ENCODE data around the gene SALL4.
"Not testable (repeated sequence)": the region's sequence is repeated elsewhere in the genome, so short reads cannot be mapped to it uniquely, and the experiment has no call there.

The SALL4 gene

DNA sequence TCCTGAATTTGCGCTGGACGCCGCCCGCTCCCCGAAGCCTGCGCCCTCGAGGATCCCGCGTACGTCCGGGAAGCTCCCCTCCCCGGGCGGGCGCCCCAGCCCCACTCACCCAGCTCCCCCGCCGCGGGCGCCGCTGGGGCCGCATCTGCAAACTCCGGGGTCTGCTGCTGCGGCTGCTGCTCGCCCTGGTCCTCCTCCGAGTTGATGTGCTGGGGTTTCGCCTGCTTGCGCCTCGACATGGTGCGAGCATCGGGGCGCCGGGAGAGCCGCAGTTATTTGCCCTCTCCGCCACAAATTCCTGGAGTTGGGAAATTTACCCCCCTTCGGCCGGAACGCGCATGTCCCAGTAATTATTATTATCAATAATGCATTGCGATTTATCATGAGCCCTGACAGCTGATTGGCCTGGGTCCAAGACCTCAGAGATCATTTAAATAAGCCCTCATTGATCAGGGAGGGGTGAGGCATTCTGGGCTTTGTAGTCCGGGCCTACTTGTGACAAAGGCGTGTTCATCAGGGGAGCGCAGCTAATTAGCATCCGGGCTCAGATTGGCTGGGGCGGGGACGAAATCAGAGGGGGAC, at the start of gene SALL4:
Gene SALL4, minus strand, starts transcription at position 352 of the 582 bp plus-strand sequence. Its CDS starts 113 bp downstream, at position 239.
- peak; percentile 99 for DNase-seq

DNA sequence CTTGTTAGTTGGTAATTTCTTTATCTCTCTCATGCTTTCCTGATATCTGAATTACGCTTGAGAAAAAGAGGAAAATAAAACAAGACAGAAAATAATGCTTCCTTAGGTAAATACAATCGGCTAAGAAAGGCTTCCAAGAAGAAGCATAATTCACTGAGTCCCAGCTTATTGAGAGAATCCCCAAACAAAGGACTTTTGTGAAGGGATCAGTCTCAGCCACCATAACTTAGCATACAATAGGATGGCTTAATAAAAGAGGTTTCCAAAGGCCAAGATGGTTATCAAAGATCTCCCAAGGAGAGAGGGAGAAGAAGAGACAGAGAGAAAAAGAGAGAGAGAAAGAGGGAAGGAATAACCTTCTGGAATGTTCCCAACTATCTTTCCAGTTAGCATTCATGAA, 46.0 kb upstream of the SALL4 start:
- no peak for DNase-seq

DNA sequence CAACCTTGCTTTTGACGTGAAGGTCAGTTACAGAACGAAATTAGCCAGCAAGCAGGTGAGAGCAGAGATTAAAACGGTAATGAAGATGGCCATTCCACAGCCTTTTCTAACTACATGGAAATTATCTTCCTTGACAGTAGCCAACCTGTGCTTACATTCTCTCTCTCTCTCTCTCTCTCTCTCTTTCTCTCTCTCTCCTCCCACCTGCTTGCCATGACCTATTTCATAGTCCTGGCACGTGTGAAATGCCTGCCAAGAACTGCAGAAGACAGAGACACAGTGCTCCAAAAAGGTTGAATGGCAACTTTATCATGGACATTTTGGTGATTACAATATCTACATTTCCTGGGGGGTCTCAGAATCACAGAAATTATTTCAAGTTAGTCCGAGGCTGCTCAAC, 38.5 kb upstream of the SALL4 start:
- no peak for DNase-seq

DNA sequence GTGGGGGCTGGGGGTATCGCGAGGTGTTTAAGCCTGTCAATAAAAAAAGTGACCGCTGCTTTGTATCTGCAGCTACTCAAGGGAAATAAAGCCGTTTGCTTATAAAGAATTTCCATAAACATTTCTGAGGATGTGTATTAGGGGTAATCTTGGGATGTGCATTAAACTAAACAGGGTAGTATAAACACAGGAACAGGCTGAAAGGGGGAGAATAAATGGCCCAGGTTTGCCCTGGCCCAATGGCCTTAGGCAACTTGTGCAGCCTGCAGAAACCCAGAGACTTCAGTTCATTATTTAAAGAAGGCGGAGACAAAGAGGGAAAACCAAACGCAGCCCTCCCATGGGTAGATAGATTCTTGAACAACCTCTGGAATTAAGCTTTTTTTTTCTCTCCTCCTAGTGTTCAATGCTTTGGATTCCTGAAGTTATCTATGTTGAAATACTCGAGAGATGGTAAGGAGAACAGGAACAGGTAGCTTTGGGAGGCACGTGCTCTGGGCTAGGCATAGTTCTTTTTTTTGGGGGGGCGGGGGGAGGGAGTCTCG, 35.6 kb upstream of the SALL4 start:
- no peak for DNase-seq

DNA sequence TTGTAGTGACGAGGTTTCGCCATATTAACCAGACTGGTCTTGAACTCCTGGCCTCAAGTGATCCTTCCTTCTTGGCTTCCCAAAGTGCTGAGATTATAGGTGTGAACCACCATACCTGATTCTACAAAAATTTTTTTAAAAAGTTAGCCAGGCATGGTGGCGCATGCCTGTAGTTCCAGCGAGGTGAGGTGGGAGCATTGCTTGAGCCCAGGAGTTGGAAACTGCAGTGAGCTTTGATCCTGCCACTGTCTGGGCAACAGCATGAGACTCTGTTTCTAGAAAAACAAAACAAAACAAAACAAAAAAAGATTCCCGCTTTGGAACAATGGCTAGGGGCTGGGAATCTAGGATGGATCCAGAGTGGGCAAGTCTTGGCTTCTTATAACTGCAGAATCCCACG, 35.1 kb upstream of the SALL4 start:
- no peak for DNase-seq

DNA sequence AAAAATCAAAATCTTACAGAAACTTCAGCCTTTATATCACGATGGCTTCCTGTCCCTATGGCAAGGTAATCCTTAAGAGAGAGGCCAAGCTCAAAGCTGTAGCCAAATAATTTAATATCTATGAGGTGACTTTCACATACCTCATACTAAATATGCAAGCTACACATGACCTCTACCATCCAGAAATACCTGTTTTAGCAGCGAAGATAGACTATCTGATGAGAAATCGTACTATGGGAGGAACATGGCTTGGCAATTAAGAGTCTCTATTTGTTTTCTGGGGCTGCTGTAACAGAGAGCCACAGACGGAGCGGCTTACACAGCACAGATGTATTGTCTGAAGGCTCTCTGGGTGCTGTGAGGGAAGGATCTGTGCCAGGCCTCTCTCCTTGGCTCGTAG, 31.0 kb upstream of the SALL4 start:
- DNase-seq: no peak

DNA sequence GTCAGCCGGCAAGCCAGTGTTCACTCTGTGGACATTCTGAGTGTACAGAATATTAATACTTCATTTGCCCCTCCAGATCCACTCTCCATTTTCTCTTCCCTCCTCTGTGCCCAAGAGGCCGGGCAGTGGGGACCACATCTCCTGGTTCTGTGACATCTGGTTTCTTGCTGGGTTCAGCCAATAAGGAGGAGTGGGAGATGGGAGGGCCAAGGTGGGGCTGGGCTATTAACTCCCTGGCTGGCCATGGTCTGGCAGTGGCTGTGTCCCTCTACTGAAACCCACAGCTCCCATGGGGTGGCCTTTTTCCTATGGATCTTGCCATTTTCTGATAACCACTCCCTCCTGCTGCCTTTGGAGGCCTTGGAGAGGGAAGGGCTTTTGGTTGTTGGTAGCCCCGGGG, 30.0 kb upstream of the SALL4 start:
- no peak for DNase-seq

DNA sequence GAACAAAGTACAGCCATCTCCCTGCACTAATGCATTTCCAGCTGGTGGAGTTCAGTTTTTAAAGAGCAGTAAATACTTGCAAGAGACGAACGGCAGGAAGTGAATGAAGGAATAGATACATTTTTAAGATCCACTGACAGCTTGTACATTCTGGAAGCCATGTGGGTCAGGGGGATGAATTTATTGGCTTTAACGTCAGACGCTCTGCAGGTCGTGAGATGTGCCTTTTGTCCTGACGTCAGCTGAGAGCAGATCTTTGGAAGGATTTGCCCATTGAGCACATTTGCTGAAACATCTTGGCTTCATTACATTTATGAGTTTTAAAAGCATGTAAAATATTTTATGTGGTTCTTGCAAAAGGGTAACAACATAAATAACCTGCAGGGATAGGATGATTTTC, 29.5 kb upstream of the SALL4 start:
- DNase-seq: no peak

DNA sequence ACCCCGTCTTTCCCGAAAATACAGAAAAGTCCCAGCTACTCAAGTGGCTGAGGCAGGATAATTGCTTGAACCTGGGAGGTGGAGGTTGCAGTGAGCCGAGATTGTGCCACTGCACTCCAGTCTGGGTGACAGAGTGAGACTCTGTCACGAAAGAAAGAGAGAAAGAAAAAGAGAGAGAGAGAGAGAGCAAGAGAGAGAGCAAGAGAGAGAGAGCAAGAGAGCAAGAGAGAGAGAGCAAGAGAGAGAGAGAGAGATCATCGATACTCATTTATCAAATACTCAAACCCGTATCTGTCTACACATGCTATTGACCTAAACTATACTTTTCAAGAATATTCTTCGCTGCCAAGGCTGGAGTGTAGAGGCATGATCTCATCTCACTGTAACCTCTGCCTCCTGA, 28.2 kb upstream of the SALL4 start:
- no peak for DNase-seq

DNA sequence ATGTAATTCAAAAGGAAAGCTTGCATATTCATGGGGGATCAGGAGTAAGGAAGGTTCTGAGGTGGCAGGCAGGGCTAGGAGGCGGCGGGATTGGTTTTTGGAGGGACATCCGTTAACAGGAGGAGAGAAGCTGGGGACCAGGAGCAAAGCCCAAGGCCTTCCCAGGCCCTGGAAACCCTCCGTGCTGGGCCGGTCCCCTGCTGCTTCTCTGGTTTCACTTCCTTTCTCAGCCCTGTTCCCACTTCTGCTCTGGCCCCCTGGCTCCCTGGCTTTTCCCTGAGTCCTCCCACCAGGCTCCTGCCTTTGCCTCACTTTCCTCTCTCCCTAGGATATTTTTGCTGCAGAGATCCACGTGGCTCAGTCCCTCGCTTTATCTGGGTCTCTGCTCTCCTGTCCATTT, 26.4 kb upstream of the SALL4 start:
- DNase-seq: no peak

DNA sequence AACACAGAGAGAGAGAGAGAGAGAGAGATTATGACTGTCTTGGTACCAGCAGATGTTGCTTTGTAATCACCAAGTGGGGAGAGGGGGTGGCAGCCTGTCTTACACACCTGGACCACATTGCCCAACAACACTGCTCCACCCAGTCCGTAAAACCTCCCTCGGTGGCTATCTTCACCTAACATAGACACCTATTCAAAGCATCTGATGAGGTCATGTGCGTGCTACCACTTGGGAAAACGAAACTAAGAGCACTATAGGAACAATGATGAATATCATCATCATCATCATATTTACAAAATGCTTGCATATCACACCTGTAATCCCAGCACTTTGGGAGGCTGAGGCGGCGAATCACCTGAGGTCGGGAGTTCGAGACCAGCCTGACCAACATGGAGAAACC, 24.1 kb upstream of the SALL4 start:
- no peak for DNase-seq

DNA sequence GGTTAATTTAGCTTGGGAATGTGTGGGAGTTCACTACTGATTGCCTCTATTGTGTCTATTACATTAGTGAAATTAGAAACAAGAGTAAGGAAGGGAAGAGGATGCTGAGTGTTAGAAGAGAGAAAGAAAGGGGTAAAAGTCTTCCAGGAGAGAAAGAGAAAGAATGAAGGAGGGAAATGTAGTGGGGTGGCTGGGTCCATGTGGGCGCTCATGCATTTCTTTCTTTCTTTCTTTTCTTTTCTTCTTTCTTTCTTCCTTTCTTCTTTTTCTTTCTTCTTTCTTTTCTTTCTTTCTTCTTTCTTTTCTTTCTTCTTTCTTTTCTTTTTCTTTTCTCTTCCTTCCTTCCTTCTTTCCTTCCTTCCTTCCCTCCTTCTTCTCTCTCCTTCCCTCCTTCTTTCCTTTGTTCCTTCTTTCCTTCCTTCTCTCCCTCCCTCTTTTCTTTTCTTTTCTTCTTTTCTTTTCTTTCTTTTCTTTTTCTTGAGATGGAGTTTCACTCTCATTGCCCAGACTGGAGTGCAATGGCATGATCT, 16.2 kb upstream of the SALL4 start:
- no peak for DNase-seq

DNA sequence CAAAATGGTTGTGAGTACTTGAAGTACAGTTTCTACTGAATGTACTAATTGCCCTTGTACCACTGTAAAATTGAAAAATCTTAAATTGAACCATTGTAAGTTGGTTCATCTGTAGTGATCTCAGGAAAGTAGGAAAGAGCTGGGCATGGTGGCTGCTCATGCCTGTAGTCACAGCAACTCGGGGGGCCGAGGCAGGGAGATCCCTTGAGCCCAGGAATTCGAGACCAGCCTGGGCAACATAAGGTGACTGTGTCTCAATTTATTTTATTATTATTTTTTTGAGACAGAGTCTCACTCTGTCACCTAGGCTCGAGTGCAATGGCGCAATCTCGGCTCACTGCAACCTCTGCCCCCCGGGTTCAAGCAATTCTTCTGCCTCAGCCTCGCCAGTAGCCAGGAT, 14.5 kb upstream of the SALL4 start:
- DNase-seq: not testable (repeated sequence)

DNA sequence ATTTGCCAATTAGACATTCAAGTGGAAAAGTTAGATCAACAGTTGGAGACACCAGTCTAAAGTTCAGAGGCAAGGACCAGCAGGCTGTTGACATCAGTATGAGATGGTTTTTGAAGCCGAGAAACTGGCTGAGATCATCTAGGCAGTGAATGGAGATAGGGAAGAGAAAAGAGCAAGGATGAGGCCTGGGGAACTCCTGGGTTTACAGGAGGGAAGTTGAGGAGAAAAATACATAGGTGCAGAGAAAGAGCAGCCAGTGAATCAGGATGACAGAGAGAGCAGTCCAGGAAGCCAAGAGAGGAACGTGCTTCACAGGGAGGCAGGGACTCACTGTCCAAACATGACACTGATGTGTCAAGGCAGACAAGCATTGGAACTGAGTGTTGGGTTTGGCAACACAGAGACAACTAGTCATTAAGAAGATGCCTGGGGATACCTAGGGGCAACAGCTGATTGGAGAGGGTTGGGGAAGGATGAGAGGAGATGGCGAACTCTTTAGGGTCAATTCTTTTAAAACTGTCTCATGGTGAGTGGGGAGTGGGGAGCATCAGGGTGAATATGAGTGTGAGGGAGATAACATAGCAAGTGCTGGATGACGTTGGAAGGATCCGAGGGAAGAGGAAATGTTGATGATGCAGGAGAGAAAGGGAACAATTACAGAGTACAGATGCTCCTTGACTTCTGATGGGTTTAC, 13.2 kb upstream of the SALL4 start:
- no peak for DNase-seq

DNA sequence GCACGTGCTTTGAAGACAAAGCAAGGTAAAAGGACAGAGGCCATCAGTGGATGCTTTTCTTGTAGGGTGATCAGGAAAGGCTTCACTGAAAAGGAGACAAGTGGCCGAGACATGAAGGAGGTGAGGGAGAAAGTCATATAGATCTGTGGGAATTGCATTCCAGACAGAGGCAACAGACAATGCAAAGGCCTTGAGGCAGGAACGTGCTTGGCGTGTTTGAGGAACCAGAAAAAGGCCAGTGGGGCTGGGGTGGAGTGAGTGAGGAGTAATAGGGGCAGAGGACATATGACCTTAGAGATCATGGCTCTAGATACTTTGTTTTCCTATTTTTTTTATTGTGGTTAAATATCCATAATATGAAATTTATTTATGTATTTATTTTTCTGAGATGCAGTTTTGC, 10.5 kb upstream of the SALL4 start:
- no peak for DNase-seq

DNA sequence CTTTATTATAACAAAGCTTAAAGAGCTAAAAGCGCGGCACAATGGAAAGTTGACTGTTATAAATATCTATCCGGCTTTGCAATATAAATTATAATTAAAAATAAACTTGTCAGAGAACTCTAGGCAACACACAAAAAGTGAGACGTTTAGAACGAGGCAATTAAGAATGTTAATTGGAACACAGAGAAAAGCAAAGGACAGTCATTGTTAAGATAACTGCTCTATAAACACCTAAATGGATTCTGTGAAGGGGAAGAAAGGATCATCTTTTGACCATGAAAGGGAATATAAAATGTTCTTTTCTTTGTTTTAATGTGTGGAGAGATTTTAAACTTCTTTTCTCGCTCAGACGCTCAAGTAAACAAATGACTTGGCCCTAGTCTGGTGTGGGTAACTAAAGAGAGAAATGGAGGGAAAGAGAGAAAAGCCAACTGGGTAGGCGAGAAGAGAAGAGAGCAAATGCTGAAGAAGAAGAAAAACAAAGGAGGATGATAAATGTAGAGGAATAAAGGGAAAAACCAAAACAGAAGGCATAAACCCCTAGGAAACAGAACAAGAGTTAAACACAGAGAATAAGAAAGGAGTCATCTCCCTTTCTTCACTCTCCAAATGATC, 9.3 kb upstream of the SALL4 start:
- no peak for DNase-seq

DNA sequence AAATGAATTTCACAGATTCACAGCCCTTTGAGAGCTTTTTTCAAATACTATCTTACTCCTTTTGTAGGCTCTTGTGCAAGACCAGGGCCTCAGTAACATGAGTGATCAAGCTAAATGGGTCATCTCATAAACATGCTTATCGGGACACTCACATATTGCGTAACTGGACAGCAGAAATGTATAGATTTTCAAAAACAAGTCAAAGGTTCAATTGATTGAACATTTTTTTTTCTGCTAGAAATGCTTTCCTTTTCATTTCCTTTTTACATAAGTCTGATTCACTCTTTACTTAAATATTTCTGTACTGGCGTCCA, 8.7 kb upstream of the SALL4 start:
- DNase-seq: no peak

DNA sequence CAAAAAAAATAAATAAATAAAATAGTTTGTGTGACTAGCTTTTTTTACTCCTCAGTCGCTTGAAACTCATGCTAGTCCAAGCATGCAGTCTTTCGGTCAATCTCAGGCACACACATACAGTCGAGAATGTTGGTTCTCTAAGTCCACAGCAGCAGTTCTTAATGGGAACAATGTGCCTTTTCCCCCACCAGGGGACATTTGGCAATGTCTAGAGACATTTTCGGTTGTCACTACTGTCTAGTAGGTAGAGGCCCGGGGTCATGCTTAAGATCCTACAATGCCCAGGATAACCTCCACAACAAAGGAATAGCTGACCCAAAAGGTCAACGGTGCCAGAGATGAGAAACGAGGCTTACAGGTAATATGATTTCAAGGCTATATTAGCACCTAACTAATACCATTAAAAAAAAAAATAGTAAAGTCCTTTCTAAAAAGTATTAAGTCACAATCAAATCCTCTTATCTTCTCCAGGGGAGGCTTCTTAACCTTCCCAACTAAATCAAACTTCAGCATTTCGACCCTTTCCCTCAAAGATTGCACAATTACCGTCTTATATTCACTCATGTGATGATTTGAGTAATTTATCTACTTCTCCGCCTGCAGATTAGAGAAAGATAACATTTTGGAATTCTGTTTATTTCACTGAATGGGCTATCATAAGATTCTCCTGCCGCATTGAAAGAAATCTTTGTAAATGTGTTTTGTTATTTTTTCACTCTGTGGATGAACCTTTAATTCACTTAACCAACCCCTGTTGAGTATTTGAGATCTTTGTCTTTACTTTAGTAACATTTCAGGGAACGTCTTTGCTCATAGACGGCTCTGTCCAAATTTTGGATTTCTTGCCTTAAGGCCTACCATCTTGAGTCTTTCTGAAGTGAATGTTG, 8.1 kb upstream of the SALL4 start:
- peak; percentile 79 for DNase-seq

DNA sequence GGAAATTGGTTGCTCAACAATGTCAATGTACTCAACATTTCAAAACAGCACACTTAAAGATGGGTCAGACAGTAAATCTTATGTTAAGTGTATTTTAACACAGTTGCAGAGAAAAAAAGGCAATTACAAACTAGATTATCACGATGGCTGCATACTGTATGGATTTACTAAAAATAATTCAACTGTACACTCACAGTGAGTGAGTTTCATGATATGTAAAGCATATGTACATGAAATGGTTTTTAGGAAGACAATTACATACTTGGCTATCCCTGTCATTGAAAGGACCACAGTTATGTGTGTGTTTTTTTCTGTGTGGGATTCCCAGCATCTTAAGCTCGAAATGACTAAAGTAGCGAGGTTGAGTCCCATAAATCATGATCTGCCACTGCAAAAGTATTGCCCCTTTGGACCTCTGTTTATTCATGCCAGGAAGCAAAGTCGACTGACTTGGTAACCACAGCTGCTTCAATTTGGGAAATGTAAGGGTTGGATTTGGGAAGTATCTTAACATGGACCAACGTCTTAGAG, 5.5 kb upstream of the SALL4 start:
- DNase-seq: no peak

DNA sequence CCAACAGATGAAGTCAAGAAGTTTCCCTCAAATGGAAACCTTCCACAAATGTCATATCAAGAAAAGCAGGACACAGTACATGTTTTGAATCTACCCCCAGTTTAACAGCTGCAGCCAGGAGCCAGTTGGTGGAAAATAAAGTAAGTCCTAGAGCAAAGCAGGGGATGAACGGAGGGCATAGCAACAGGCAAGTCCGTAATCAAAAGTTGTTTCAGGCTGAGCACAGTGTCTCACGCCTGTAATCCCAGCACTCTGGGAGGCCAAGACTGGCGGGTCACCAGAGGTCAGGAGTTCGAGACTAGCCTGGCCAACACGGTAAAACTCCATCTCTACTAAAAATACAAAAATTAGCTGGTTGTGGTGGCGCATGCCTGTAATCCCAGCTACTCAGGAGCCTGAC, 2.4 kb upstream of the SALL4 start:
- DNase-seq: no peak

DNA sequence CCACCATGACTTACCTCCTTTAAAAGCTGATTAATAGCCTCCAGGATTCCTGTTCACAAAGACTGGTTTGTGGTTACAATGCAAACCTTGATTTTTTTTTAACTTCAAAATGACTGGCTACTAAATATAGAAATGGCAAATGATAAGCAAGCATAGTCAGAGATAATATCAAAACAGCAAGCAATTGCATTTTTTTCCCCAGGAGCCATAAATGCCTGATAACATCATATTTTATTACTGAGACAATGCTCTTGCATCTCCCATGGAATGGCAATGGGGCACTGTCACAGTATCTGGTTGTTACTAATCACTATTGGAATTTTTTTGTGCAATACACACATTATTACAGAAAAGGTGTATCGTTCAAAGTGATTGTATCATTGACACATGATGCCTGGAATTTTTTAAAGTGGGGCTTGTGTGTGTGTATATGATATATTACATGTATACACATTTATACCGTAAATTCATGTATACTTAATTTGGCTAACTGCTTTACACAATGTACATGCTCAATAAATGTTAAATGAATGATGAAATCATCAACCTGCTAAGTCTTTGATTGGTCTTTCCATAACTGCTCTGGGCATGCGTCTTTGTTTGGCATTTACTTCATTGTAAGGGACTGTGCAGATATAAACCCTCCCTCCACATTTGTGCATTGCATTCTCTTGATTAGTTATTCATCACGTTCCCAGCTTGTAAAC, 980 bp upstream of the SALL4 start:
- no peak for DNase-seq

DNA sequence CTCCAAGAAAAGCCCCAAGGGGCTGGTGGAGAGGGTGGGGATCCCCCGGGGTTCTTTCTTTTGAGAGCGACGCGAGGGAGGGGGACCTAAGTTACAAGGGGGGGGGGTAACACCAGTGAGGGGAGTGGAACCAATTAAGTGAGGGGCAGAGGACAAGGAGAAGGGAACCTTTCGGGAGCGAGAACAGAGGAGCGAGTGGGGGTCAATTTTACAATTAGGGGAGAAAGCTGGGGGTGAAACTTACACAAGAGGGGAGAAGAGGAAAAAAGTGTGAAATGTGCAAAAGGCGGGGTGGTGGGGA, 548 bp downstream of the SALL4 start:
- peak; percentile 65 for DNase-seq
